ENCODE results near the gene OGFOD3.

The OGFOD3 gene

GRCh38 chr17:82405051-82405450, 13.3 kb downstream of the OGFOD3 start:
- H3K4me3 ChIP-seq (ENCODE audit: insufficient read depth, low read length, poor library complexity, severe bottlenecking) = no peak overlapping the region
- H2AFZ ChIP-seq (ENCODE audit: low read depth, low read length, severe bottlenecking) = no peak overlapping the region
- no peak for TF ChIP-seq EZH2phosphoT487 (conservative IDR thresholded peaks at IDR 0.05; ENCODE audit: low read length)
- no peak overlapping the region for H3K27ac ChIP-seq (ENCODE audit: low read depth, low read length)
- H3K4me2 ChIP-seq (ENCODE audit: low read depth, low read length, poor library complexity, severe bottlenecking) = no peak overlapping the region
- no peaks in the 10 kb centered on the region for H3K79me2 ChIP-seq (ENCODE audit: insufficient read depth, low read length)
- H3K9ac ChIP-seq (ENCODE audit: low read length) = no peak overlapping the region
- H3K9me2 ChIP-seq (replicated peaks; ENCODE audit: insufficient read depth, low read length) = no peaks in the 10 kb centered on the region
- H3K36me3 ChIP-seq (ENCODE audit: low read length) = no peaks in the 10 kb centered on the region
- no peaks in the 10 kb centered on the region for H4K20me1 ChIP-seq (ENCODE audit: low read depth, low read length)
- H3K9me3 ChIP-seq (ENCODE audit: insufficient read depth, low read length) = no peaks in the 10 kb centered on the region
- no peaks in the 10 kb centered on the region for H3K27me3 ChIP-seq (ENCODE audit: low read length)
- H3F3A ChIP-seq (ENCODE audit: insufficient read depth) = 0 out of 2 replicates have a peak, but pooled peaks cover 4% of the 10 kb centered on the region

DNA sequence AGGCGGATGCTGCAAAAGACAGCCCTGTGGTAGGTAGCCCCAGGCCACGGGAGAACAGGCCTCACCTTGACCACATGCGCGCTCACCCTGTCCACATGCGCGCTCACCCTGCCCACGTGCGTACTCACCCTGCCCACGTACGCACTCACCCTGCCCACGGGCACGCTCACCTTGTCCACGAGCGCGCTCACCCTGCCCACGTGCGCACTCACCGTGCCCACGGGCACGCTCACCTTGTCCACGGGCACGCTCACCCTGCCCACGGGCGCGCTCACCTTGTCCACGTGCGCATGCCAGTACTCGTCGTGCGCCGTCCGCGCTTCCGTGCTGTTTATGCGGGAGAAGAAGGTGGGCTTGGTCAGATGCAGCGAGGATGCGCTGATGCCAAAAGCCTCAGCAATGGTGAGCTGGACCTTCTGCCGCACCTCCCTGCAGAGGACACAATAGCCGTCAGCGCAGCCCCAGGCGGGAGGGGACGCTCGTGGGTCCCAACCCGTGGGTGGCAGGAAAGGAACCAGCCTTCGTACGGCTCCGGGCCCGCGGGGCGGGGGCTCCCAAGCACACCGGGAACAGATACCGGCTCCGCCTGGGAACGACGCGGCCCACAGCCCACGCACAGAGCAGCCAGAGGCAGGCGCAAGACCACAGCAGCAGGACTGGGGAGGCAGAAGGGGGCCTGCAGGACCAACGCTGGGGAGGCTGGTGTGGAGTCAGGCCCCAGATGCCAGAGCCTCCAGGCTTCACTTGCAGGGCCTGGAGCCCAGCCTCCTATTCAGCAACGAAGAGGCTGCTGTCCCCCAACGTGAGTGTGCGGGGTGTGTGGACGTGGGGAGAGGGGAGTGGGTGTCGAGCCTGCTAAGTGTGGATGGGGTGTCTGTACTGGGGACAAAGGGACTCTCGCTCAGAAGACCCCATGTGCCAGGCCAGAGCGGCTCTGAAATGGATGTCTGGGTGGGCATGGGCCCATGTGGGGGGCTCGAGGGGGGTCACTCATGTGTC, 14.4 kb downstream of the OGFOD3 start:
- Histone ChIP-seq H3K36me3 (ENCODE audit: low read length) (no peaks in the 10 kb centered on the region), H2AFZ (ENCODE audit: low read depth, low read length, severe bottlenecking) (no peak overlapping the region), H3K4me2 (ENCODE audit: low read depth, low read length, poor library complexity, severe bottlenecking) (no peak overlapping the region)

GRCh38 chr17:82402865-82403264, 15.5 kb downstream of the OGFOD3 start:
- no peaks in the 10 kb centered on the region for H3K9me3 ChIP-seq (ENCODE audit: insufficient read depth, low read length)
- H3K9ac ChIP-seq (ENCODE audit: low read length) = no peak overlapping the region
- no peak overlapping the region for H2AFZ ChIP-seq (ENCODE audit: low read depth, low read length, severe bottlenecking)
- H3K27me3 ChIP-seq (ENCODE audit: low read length) = no peaks in the 10 kb centered on the region
- H3K4me2 ChIP-seq (ENCODE audit: low read depth, low read length, poor library complexity, severe bottlenecking) = no peak overlapping the region
- H3K4me3 ChIP-seq (ENCODE audit: insufficient read depth, low read length, poor library complexity, severe bottlenecking) = no peak overlapping the region
- no peaks in the 10 kb centered on the region for H3K79me2 ChIP-seq (ENCODE audit: insufficient read depth, low read length)
- TF ChIP-seq EZH2phosphoT487 (conservative IDR thresholded peaks at IDR 0.05; ENCODE audit: low read length) (no peak), CTCF (IDR thresholded peaks at IDR 0.05; ENCODE audit: insufficient read depth, low read length, poor library complexity, severe bottlenecking) (no peak)
- no peaks in the 10 kb centered on the region for H3K9me2 ChIP-seq (replicated peaks; ENCODE audit: insufficient read depth, low read length)
- H3K36me3 ChIP-seq (ENCODE audit: low read length) = no peaks in the 10 kb centered on the region
- 0 out of 2 replicates have a peak, but pooled peaks cover 4% of the 10 kb centered on the region for H3F3A ChIP-seq (ENCODE audit: insufficient read depth)
- H3K27ac ChIP-seq (ENCODE audit: low read depth, low read length) = no peak overlapping the region
- no peaks in the 10 kb centered on the region for H4K20me1 ChIP-seq (ENCODE audit: low read depth, low read length)

More for the DNA sequence above, 14.4 kb downstream of the OGFOD3 start:
- H3K9me2 ChIP-seq (replicated peaks; ENCODE audit: insufficient read depth, low read length) = no peaks in the 10 kb centered on the region
- H3K27me3 ChIP-seq (ENCODE audit: low read length) = no peaks in the 10 kb centered on the region
- no peaks in the 10 kb centered on the region for H3K9me3 ChIP-seq (ENCODE audit: insufficient read depth, low read length)
- TF ChIP-seq EZH2phosphoT487 (conservative IDR thresholded peaks at IDR 0.05; ENCODE audit: low read length) (no peak), CTCF (IDR thresholded peaks at IDR 0.05; ENCODE audit: insufficient read depth, low read length, poor library complexity, severe bottlenecking) (no peak)
- no peaks in the 10 kb centered on the region for H4K20me1 ChIP-seq (ENCODE audit: low read depth, low read length)
- H3F3A ChIP-seq (ENCODE audit: insufficient read depth) = 0 out of 2 replicates have a peak, but pooled peaks cover 4% of the 10 kb centered on the region
- no peak overlapping the region for H3K4me3 ChIP-seq (ENCODE audit: insufficient read depth, low read length, poor library complexity, severe bottlenecking)
- H3K9ac ChIP-seq (ENCODE audit: low read length) = no peak overlapping the region
- no peak overlapping the region for H3K27ac ChIP-seq (ENCODE audit: low read depth, low read length)
- no peaks in the 10 kb centered on the region for H3K79me2 ChIP-seq (ENCODE audit: insufficient read depth, low read length)

DNA sequence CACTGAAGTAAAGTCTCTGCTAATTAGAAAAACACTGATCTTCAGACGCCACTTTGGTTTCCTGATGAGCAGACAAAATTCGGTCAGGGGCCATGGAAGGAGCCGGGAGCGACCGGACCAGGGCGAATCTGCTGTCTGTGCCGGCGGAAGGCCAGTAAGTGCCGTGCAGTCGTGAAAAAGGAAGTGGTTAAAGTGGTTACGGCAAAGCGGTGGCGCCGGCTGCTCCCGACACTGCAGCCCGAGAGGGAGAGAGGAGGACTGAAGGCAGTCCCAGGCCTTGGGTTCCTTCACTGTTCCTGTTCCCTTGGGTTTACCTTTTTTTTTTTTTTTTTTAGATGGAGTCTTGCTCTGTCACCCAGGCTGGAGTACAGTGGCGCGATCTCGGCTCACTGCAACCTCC, 17.6 kb downstream of the OGFOD3 start:
- no peaks in the 10 kb centered on the region for H4K20me1 ChIP-seq (ENCODE audit: low read depth, low read length)
- H3K9ac ChIP-seq (ENCODE audit: low read length) = no peak overlapping the region
- no peak overlapping the region for H3K4me3 ChIP-seq (ENCODE audit: insufficient read depth, low read length, poor library complexity, severe bottlenecking)
- 0 out of 2 replicates have a peak, but pooled peaks cover 4% of the 10 kb centered on the region for H3F3A ChIP-seq (ENCODE audit: insufficient read depth)
- H3K4me2 ChIP-seq (ENCODE audit: low read depth, low read length, poor library complexity, severe bottlenecking) = peak overlapping the region; percentile 56
- H3K79me2 ChIP-seq (ENCODE audit: insufficient read depth, low read length) = no peaks in the 10 kb centered on the region
- H3K27ac ChIP-seq (ENCODE audit: low read depth, low read length) = 0 out of 2 replicates have a peak overlapping the region, but pooled peaks have one; percentile 38
- H3K9me2 ChIP-seq (replicated peaks; ENCODE audit: insufficient read depth, low read length) = no peaks in the 10 kb centered on the region
- no peaks in the 10 kb centered on the region for H3K36me3 ChIP-seq (ENCODE audit: low read length)
- H2AFZ ChIP-seq (ENCODE audit: low read depth, low read length, severe bottlenecking) = peak overlapping the region; percentile 81
- H3K27me3 ChIP-seq (ENCODE audit: low read length) = no peaks in the 10 kb centered on the region
- H3K9me3 ChIP-seq (ENCODE audit: insufficient read depth, low read length) = no peaks in the 10 kb centered on the region
- TF ChIP-seq CTCF (IDR thresholded peaks at IDR 0.05; ENCODE audit: insufficient read depth, low read length, poor library complexity, severe bottlenecking) = no peak
- no peak for TF ChIP-seq EZH2phosphoT487 (conservative IDR thresholded peaks at IDR 0.05; ENCODE audit: low read length)

Data from SU-DHL-6 (cell line).